PFSK-1 (cell line): ENCODE results near the gene SLC16A9.

Experiments used
- FOXP2 ChIP-seq: optimal IDR thresholded peaks from 2 replicates; pipeline ENCODE3; 2011; ENCODE audit warnings: borderline replicate concordance, control low read depth, inconsistent platforms; ENCODE audit not compliant: insufficient read depth; ENCODE audit errors: extremely low read length, extremely low read depth
- POLR2AphosphoS5 ChIP-seq: IDR thresholded peaks from 2 replicates; pipeline ENCODE4 v1.6.1; 2012; ENCODE audit warnings: low read depth, mild to moderate bottlenecking, control low read depth, low read length, moderate library complexity
- SIN3A ChIP-seq: IDR thresholded peaks from 2 replicates; pipeline ENCODE4 v1.6.1; 2012; ENCODE audit warnings: mild to moderate bottlenecking, low read length, moderate library complexity, borderline replicate concordance; ENCODE audit not compliant: insufficient read depth
- TAF1 ChIP-seq: IDR thresholded peaks from 2 replicates; pipeline ENCODE4 v1.6.1; 2012; ENCODE audit warnings: low read length, control low read depth, borderline replicate concordance; ENCODE audit not compliant: insufficient read depth
- TF ChIP-seq, protein P1 (sequence below), 2 experiments: IDR thresholded peaks; 2 replicates each; pipeline versions ENCODE4 v1.6.1 to v1.8.0; 2011 to 2012; ENCODE audit warnings: low read depth in 2 of 2, low read length in 2 of 2, control low read depth in 1 of 2, inconsistent platforms in 1 of 2, mild to moderate bottlenecking in 1 of 2, moderate library complexity in 1 of 2; ENCODE audit not compliant: insufficient read depth in 1 of 2

SLC16A9 gene

DNA sequence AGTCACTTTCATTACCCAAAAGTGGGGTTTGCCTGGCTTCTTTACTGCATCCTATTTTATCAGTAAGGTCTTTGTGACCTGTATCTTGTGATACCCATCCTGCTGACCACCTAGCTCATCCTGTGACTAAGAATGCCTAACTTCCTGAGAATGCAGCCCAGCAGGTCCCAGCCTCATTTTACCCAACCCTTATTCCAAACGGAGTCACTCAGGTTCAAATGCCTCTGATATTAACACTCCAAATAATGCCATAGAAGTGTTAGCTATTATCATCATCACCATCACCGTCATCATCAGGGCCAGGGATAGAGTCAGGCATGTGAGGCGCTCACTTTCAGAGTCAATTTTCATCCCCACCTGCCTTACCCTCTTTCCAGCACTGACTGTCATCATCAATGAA is 85.5 kb downstream of the SLC16A9 start:
- TF ChIP-seq, protein P1, sequence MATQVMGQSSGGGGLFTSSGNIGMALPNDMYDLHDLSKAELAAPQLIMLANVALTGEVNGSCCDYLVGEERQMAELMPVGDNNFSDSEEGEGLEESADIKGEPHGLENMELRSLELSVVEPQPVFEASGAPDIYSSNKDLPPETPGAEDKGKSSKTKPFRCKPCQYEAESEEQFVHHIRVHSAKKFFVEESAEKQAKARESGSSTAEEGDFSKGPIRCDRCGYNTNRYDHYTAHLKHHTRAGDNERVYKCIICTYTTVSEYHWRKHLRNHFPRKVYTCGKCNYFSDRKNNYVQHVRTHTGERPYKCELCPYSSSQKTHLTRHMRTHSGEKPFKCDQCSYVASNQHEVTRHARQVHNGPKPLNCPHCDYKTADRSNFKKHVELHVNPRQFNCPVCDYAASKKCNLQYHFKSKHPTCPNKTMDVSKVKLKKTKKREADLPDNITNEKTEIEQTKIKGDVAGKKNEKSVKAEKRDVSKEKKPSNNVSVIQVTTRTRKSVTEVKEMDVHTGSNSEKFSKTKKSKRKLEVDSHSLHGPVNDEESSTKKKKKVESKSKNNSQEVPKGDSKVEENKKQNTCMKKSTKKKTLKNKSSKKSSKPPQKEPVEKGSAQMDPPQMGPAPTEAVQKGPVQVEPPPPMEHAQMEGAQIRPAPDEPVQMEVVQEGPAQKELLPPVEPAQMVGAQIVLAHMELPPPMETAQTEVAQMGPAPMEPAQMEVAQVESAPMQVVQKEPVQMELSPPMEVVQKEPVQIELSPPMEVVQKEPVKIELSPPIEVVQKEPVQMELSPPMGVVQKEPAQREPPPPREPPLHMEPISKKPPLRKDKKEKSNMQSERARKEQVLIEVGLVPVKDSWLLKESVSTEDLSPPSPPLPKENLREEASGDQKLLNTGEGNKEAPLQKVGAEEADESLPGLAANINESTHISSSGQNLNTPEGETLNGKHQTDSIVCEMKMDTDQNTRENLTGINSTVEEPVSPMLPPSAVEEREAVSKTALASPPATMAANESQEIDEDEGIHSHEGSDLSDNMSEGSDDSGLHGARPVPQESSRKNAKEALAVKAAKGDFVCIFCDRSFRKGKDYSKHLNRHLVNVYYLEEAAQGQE (IDR thresholded peaks at IDR 0.05; ENCODE audit: insufficient read depth in 1 of 2, low read depth in 2 of 2, low read length in 2 of 2) = no peak
- no peak for TF ChIP-seq TAF1

DNA sequence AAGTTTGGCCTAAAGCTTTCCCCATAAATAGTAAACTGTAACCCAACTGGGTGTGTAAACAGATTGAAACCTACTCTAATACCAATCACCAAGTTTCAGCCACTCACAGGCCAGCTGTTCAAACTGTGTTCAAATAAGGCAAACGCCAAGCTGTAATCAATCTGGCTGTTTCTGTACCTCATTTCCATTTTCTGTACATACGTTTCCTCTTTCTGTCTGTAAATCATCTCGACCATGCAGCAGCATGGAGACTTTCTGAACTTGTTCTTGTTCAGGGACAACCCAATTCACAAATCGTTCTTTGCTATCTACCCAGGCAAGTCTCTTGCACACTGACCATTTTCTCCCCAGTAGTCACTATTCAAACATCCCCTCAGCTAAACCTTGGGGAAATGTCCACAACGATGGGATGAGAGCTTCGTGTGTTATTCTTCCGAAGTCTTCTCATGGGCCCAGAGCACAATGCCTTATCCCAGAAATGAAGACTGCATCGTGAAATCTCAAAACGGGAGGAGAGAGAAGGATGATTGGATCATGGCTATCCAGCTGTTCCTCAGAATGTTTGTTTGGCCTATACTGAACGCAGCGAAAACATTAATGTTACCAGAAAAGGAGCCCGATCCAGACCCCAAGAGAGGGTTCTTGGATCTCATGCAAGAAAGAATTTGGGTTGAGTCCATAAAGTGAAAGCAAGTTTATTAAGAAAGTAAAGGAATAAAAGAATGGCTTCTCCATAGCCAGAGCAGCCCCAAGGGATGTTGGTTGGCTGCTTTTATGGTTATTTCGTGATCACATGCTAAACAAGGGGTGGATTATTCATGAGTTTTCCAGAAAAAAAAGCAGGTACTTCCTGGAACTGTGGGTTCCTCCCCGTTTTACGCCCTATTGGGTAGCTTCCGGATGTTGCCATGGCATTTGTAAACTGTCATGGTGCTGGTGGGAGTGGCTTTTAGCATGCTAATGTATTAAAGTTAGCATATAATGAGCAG is 86.2 kb downstream of the SLC16A9 start:
- TF ChIP-seq POLR2AphosphoS5 (no peak), TAF1 (no peak), FOXP2 (no peak), SIN3A (no peak)
- TF ChIP-seq, protein P1 (IDR thresholded peaks at IDR 0.05; ENCODE audit: insufficient read depth in 1 of 2, low read depth in 2 of 2, low read length in 2 of 2) = no peak

DNA sequence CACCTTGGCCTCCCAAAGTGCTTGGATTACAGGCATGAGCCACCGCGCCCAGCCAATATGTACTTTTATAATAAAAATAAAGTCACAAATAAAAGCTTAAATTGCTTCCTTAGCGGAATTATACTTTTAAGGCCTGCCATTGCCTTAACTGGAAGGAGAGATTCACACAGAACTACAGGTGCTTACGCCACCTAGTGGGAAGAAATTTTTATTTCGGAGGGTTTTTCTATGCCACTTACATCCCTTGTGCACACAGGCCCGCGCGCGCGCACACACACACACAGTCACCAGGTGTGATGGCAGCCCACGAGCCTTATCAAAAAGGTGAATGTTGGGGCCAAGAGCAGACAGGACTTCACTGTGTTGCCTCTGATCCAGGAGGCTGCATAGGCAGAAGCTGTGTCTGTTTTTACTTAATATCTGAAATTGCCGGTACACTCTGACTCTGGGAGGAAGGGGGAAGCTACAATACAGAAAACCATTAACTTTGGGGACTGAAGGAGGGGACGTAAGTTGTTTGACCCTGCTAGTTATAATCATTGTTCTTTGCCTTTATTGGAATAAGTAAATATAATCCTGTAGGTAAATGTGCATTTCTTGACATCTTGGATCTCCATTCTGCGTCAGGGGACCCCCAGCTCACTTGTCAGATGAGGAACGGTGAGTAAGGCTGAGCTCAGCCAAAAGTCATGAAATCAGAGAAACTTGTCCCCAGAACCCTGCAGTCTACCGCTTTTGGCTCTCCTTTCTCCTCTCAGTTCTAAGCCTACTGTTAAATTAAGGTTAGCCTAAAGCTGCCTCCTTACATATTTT is 87.1 kb downstream of the SLC16A9 start:
- no peak for TF ChIP-seq FOXP2
- no peak for TF ChIP-seq POLR2AphosphoS5
- TF ChIP-seq SIN3A = no peak
- TF ChIP-seq TAF1 = no peak
- TF ChIP-seq, protein P1 (IDR thresholded peaks at IDR 0.05; ENCODE audit: insufficient read depth in 1 of 2, low read depth in 2 of 2, low read length in 2 of 2) = no peak

DNA sequence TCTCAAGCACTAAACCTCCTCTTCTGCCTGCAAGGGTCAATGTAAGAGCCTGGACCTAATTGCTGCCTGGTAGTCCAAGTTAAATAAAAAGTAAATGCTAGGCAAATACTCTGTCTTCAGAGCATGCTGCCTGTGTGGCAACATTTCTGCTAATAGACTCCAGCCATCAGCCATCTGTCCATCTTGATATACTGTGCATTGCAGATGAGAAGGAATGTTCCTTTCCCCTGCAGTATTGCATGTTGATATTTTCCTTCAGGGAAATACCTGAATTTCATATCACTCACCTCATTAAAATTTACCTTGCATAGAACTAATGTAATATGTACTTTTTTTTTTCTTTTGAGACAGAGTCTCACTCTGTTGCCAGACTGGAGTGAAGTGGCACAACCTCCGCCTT is 87.9 kb downstream of the SLC16A9 start:
- TF ChIP-seq POLR2AphosphoS5 (no peak), FOXP2 (no peak), TAF1 (no peak), SIN3A (no peak)
- TF ChIP-seq, protein P1 (IDR thresholded peaks at IDR 0.05; ENCODE audit: insufficient read depth in 1 of 2, low read depth in 2 of 2, low read length in 2 of 2) = no peak
